CD14-positive monocyte (primary cell): ENCODE measurements around the gene REXO2. TPM values are rescaled to one million over a fixed set of nuclear protein-coding genes. Genes with fewer than 3 reads are reported as not detected.

Source experiments
- DNase-seq, 3 donors: peaks; one replicate each; pipeline ENCODE4 v3.0.0-alpha.2; 2011 to 2022
- H2AFZ ChIP-seq: 2 replicates; pipeline ENCODE4 v1.6.0; 2012; ENCODE audit warnings: mild to moderate bottlenecking, low read depth, low read length, inconsistent platforms; ENCODE audit not compliant: insufficient read depth, poor library complexity, severe bottlenecking
- H3K27ac ChIP-seq, 2 donors: 1 replicate in 1 of 2; 2 replicates in 1 of 2; pipeline ENCODE4 v1.5.1; 2012 to 2013; ENCODE audit warnings: low read length in 2 of 2, control low read depth in 1 of 2, inconsistent platforms in 1 of 2, low read depth in 1 of 2, mild to moderate bottlenecking in 1 of 2
- H3K27me3 ChIP-seq, 2 donors: one replicate each; pipeline versions ENCODE4 v1.6.0 to v1.6.1; 2011 to 2013; ENCODE audit warnings: low read length in 2 of 2; ENCODE audit not compliant: control insufficient read depth in 2 of 2, insufficient read depth in 2 of 2
- H3K36me3 ChIP-seq, 2 donors: replicated peaks in 1 of 2; 1 replicate in 1 of 2; 2 replicates in 1 of 2; pipeline versions ENCODE4 v1.5.1 to v1.6.1; 2012 to 2013; ENCODE audit warnings: low read length in 2 of 2, control low read depth in 1 of 2, inconsistent platforms in 1 of 2, mild to moderate bottlenecking in 1 of 2; ENCODE audit not compliant: insufficient read depth in 2 of 2, control insufficient read depth in 1 of 2
- H3K4me1 ChIP-seq, 2 donors: 1 replicate in 1 of 2; 2 replicates in 1 of 2; pipeline versions ENCODE4 v1.5.1 to v1.6.1; 2012 to 2013; ENCODE audit warnings: low read length in 2 of 2, control low read depth in 1 of 2, inconsistent platforms in 1 of 2, mild to moderate bottlenecking in 1 of 2, moderate library complexity in 1 of 2; ENCODE audit not compliant: insufficient read depth in 2 of 2, control insufficient read depth in 1 of 2
- H3K4me2 ChIP-seq: replicated peaks from 2 replicates; pipeline ENCODE3; 2012; ENCODE audit warnings: low read length, moderate library complexity, mild to moderate bottlenecking; ENCODE audit not compliant: poor library complexity, severe bottlenecking; ENCODE audit errors: extremely low read depth
- H3K4me3 ChIP-seq, 3 experiments: fragments of 200-600 bp in 1 of 3; sonication (generic) in 1 of 3; replicated peaks in 1 of 3; 1 replicate in 2 of 3; 2 replicates in 1 of 3; pipeline ENCODE4 v1.5.1; 2011 to 2013; ENCODE audit warnings: low read length in 3 of 3, mild to moderate bottlenecking in 3 of 3, control low read depth in 2 of 3, low read depth in 2 of 3, inconsistent platforms in 1 of 3, moderate library complexity in 1 of 3
- H3K79me2 ChIP-seq: 2 replicates; pipeline ENCODE4 v1.6.0; 2012; ENCODE audit warnings: mild to moderate bottlenecking, control low read depth, inconsistent platforms, low read length, moderate library complexity; ENCODE audit not compliant: insufficient read depth
- H3K9ac ChIP-seq: 2 replicates; pipeline ENCODE4 v1.6.0; 2017; ENCODE audit warnings: low read length, mild to moderate bottlenecking; ENCODE audit not compliant: insufficient read depth, poor library complexity, severe bottlenecking
- H3K9me3 ChIP-seq, 2 donors: replicated peaks in 1 of 2; 1 replicate in 1 of 2; 2 replicates in 1 of 2; pipeline versions ENCODE4 v1.5.1 to v1.6.1; 2012 to 2013; ENCODE audit warnings: low read length in 2 of 2, control low read depth in 1 of 2; ENCODE audit not compliant: control insufficient read depth in 1 of 2, insufficient read depth in 1 of 2
- H4K20me1 ChIP-seq: 2 replicates; pipeline ENCODE4 v1.6.0; 2012; ENCODE audit warnings: mild to moderate bottlenecking, low read length, control low read depth, moderate library complexity; ENCODE audit not compliant: insufficient read depth
- H3K27ac Mint-ChIP-seq, 7 donors: one replicate each; pipeline ENCODE4 v1.8.0; 2020; ENCODE audit warnings: mild to moderate bottlenecking in 7 of 7, mixed read lengths in 7 of 7, moderate library complexity in 6 of 7, inconsistent platforms in 2 of 7
- H3K27me3 Mint-ChIP-seq, 3 donors: one replicate each; pipeline ENCODE4 v1.8.0; 2021 to 2022; ENCODE audit warnings: low read depth in 3 of 3, mild to moderate bottlenecking in 3 of 3, mixed read lengths in 3 of 3, moderate library complexity in 3 of 3, inconsistent platforms in 1 of 3
- H3K36me3 Mint-ChIP-seq, 2 donors: one replicate each; pipeline ENCODE4 v1.8.0; 2020; ENCODE audit warnings: mixed read lengths in 2 of 2, inconsistent platforms in 1 of 2, mild to moderate bottlenecking in 1 of 2
- H3K4me1 Mint-ChIP-seq: one replicate; pipeline ENCODE4 v1.8.0; 2020; ENCODE audit warnings: mild to moderate bottlenecking, mixed read lengths
- H3K4me3 Mint-ChIP-seq, 2 donors: one replicate each; pipeline ENCODE4 v1.8.0; 2020; ENCODE audit warnings: mild to moderate bottlenecking in 2 of 2, mixed read lengths in 2 of 2, moderate library complexity in 1 of 2
- H3K9me3 Mint-ChIP-seq, 7 donors: one replicate each; pipeline ENCODE4 v1.8.0; 2020 to 2022; ENCODE audit warnings: mixed read lengths in 7 of 7, mild to moderate bottlenecking in 6 of 7, moderate library complexity in 6 of 7, inconsistent platforms in 2 of 7
- WGBS: methylation state at CpG from one replicate; pipeline ENCODE4 v1.1.5; 2013; ENCODE audit warnings: missing lambda C conversion rate; ENCODE audit not compliant: insufficient coverage; 5-methylcytosine and 5-hydroxymethylcytosine counted together
- intact Hi-C, 2 donors: fragments of 100-400 bp; cut with micrococcal nuclease; formaldehyde crosslinking; loops; one replicate each; pipeline versions ENCODE4 v1.15.0 to v1.15.1; 2023
- polyA plus RNA-seq, 3 donors: library from polyadenylated mRNA; depleted of rRNA in 1 of 3; unstranded in 2 of 3; stranded (reverse) in 1 of 3; fragments of 300-500 nt in 2 of 3; fragments of >200 nt in 1 of 3; fragmentation: Illumina TruSeq in 2 of 3; gene quantifications; 1 replicate in 2 of 3; 2 replicates in 1 of 3; pipeline ENCODE4 v1.2.3, GENCODE V29; 2012 to 2021
- TF ChIP-seq, protein P1 (sequence below): fragments of 200-600 bp; IDR thresholded peaks from one replicate; pipeline ENCODE4 v1.8.0; 2022; ENCODE audit warnings: antibody characterized with exemption, mild to moderate bottlenecking

The REXO2 gene
- polyA plus RNA-seq, 3 donors, result 18.0 to 22.5 (median 22.2) TPM

DNA sequence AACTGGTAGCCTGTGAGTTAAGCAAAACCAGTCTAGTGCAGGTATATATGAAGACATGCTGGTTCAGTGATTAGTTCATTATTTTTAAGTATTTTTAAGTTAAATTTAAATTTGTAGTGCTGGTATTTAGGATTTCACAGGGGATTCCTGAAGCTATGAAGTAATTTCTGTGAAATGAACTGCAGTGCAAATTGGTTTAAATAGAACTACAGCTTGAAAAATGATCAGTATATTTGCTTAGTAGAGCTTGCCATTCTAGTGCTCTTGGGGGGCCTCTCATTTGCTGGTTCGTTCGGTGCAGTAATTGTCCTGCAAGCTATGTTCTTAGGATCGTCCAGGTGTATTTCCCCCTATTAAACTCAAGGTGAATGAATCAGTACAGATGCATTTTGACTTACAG is 13.1 kb downstream of the REXO2 start:
- H2AFZ ChIP-seq, result no peak overlapping the region
- peaks cover 2 to 10% of the 10 kb centered on the region in 2 donors for H3K36me3 ChIP-seq
- H4K20me1 ChIP-seq, result no peaks in the 10 kb centered on the region
- no peak overlapping the region for H3K9ac ChIP-seq
- H3K9me3 ChIP-seq, result no peaks in the 10 kb centered on the region
- intact Hi-C loops, result no loop called here
- H3K4me3 ChIP-seq, result no peak overlapping the region
- DNase-seq, result no peak
- H3K27ac ChIP-seq, result no peak overlapping the region
- H3K9me3 Mint-ChIP-seq, result no peaks in the 10 kb centered on the region
- WGBS, result 100% methylated on average over 3 of the region's 3 CpGs
- H3K4me1 ChIP-seq, result no peaks in the 10 kb centered on the region
- no peak overlapping the region for H3K4me3 Mint-ChIP-seq
- peaks cover 1% of the 10 kb centered on the region for H3K4me1 Mint-ChIP-seq
- H3K4me2 ChIP-seq, result no peak overlapping the region
- peaks cover 0 to 1% (median 0%) of the 10 kb centered on the region in 3 donors for H3K27me3 Mint-ChIP-seq
- H3K79me2 ChIP-seq, result no peaks in the 10 kb centered on the region
- H3K27me3 ChIP-seq, result no peaks in the 10 kb centered on the region
- no peak overlapping the region for H3K27ac Mint-ChIP-seq
- TF ChIP-seq, protein P1, sequence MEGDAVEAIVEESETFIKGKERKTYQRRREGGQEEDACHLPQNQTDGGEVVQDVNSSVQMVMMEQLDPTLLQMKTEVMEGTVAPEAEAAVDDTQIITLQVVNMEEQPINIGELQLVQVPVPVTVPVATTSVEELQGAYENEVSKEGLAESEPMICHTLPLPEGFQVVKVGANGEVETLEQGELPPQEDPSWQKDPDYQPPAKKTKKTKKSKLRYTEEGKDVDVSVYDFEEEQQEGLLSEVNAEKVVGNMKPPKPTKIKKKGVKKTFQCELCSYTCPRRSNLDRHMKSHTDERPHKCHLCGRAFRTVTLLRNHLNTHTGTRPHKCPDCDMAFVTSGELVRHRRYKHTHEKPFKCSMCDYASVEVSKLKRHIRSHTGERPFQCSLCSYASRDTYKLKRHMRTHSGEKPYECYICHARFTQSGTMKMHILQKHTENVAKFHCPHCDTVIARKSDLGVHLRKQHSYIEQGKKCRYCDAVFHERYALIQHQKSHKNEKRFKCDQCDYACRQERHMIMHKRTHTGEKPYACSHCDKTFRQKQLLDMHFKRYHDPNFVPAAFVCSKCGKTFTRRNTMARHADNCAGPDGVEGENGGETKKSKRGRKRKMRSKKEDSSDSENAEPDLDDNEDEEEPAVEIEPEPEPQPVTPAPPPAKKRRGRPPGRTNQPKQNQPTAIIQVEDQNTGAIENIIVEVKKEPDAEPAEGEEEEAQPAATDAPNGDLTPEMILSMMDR, result no peak
- H3K36me3 Mint-ChIP-seq, result peaks cover 3% of the 10 kb centered on the region in 2 donors

DNA sequence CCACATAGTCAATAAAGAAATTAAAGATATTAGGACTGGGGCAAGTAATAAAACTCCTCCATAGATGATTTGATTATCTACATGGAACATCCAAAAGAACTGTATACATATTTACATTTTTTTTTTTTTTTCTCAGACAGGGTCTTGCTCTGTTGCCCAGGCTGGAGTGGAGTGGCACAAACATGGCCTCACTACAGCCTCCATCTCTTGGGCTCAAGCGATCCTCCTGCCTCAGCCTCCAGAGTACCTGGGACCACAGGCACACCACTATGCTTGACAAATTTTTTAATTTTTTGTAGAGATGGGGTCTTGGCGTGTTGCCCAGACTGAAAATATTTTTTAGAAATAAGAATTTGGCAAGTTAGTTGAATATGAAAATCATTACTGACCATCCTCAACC is 24.7 kb downstream of the REXO2 start:
- TF ChIP-seq, protein P1, result no peak

More for the DNA sequence above, 24.7 kb downstream of the REXO2 start:
- Histone ChIP-seq H3K4me1 (no peaks in the 10 kb centered on the region), H3K36me3 (no peaks in the 10 kb centered on the region), H4K20me1 (no peaks in the 10 kb centered on the region), H3K79me2 (no peaks in the 10 kb centered on the region), H3K27ac (no peak overlapping the region), H2AFZ (no peak overlapping the region), H3K4me3 (no peak overlapping the region), H3K9me3 (no peaks in the 10 kb centered on the region), H3K27me3 (no peaks in the 10 kb centered on the region), H3K9ac (no peak overlapping the region), H3K4me2 (no peak overlapping the region)
- Mint-ChIP-seq H3K4me3 (no peak overlapping the region), H3K27ac (no peak overlapping the region), H3K27me3 (peaks cover 0 to 1% (median 0%) of the 10 kb centered on the region in 3 donors), H3K4me1 (no peaks in the 10 kb centered on the region), H3K36me3 (no peaks in the 10 kb centered on the region), H3K9me3 (peaks cover 0 to 9% (median 2%) of the 10 kb centered on the region in 7 donors)
- DNase-seq, result no peak
- intact Hi-C loops, result no loop called here
- WGBS, result no CpG with 5 or more reads among the region's 2 CpGs
